ENCODE measurements around the gene TTLL11. TPM values are rescaled to one million over a fixed set of nuclear protein-coding genes. Genes with fewer than 3 reads are reported as not detected.

Gene TTLL11
- total RNA-seq, 4 donors from 2014 or later: 20.5 to 41.3 (median 27.6) TPM

DNA sequence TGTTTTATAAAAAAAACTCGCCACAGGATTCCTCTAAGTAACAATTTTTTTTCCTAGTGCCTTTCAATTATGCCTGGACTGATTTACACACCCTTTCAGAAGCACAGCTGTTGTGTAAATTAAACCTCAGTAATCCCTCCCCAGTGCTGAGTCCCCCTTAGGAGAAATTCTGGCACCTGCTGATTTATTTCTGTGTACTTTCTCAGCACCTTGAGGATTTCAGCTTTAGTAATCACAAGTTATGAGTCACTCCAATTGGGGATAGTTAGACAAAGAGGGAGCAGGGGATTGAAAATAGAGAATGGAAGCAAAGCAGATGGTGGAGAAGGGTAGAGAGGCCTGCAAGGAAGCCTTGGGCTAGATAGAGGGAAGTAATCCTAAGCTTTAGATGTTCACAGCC is 171.7 kb downstream of the TTLL11 start:
- Histone ChIP-seq H3K27me3 (no peaks in the 10 kb centered on the region), H3K4me1 (no peaks in the 10 kb centered on the region), H3K9me3 (no peaks in the 10 kb centered on the region), H3K27ac (replicated peaks in 1 of 4) (no peak overlapping the region), H3K36me3 (peaks cover 0 to 10% (median 2%) of the 10 kb centered on the region in 4 donors), H3K4me3 (no peak overlapping the region)
- DNase-seq (ENCODE audit: extremely low spot score): no peak
- intact Hi-C loops (cut with DNase I): no loop called here
- 73% methylated on average over 1 of the region's 1 CpG for WGBS
- TF ChIP-seq POLR2A (IDR thresholded peaks at IDR 0.05; ENCODE audit: low read depth) (no peak), EP300 (IDR thresholded peaks at IDR 0.05) (no peak), POLR2AphosphoS5 (IDR thresholded peaks at IDR 0.05) (no peak)
- TF ChIP-seq, protein P1, sequence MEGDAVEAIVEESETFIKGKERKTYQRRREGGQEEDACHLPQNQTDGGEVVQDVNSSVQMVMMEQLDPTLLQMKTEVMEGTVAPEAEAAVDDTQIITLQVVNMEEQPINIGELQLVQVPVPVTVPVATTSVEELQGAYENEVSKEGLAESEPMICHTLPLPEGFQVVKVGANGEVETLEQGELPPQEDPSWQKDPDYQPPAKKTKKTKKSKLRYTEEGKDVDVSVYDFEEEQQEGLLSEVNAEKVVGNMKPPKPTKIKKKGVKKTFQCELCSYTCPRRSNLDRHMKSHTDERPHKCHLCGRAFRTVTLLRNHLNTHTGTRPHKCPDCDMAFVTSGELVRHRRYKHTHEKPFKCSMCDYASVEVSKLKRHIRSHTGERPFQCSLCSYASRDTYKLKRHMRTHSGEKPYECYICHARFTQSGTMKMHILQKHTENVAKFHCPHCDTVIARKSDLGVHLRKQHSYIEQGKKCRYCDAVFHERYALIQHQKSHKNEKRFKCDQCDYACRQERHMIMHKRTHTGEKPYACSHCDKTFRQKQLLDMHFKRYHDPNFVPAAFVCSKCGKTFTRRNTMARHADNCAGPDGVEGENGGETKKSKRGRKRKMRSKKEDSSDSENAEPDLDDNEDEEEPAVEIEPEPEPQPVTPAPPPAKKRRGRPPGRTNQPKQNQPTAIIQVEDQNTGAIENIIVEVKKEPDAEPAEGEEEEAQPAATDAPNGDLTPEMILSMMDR (IDR thresholded peaks at IDR 0.05): no peak

DNA sequence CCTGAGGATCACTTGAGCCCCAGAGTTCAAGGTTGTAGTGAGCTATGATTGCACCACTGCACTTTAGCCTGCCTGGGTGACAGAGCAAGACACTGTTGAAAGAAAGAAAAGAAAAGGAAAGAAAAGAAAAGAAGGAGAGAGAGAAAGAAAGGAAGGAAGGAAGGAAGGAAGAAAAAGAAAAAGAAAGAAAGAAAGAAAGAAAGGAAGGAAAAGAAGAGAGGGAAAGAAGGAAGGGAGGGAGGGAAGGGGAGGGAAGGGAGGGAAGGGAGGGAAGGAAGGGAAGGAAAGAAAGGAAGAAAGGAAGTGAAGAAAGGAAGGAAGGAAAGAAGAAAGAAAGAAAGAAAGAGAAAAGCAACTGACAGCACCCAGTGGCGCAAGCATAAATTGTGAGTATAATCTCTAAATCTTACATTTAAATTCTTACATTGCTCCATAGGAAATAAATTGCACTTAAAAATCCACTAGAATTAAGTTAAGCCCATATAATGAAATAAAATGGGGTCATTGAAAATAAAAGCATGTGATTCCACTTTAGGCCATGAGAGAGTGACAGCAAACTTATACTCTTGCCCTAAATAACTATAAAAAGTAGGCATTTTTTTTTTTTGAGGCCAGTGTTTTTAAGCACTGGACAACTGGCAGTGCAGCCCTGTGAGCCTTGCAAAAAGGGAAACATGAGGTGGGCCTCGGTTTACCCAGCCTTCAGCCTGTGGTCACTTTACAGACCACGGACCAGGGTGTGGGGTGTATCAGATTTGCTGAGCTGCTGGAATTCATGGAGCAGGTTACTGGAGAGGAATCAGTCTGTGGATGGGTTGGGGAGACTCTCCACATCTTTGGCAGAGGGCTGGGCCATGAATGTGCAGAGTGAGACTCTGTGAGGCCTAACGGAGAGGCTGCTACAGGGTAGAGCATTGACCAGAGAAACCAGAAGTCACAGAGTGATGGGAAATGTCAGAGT is 175.5 kb downstream of the TTLL11 start:
- H3K27me3 ChIP-seq: no peaks in the 10 kb centered on the region
- no peak overlapping the region for H3K4me3 ChIP-seq
- 89% methylated on average over 4 of the region's 4 CpGs for WGBS
- no peaks in the 10 kb centered on the region for H3K4me1 ChIP-seq
- no peaks in the 10 kb centered on the region for H3K36me3 ChIP-seq
- no peaks in the 10 kb centered on the region for H3K9me3 ChIP-seq
- TF ChIP-seq POLR2A (IDR thresholded peaks at IDR 0.05; ENCODE audit: low read depth): no peak
- no peak for TF ChIP-seq EP300 (IDR thresholded peaks at IDR 0.05)
- no peak for TF ChIP-seq POLR2AphosphoS5 (IDR thresholded peaks at IDR 0.05)
- TF ChIP-seq, protein P1 (IDR thresholded peaks at IDR 0.05): no peak
- no peak for DNase-seq (ENCODE audit: extremely low spot score)
- H3K27ac ChIP-seq (replicated peaks in 1 of 4): no peak overlapping the region
- intact Hi-C loops (cut with DNase I): no loop called here

DNA sequence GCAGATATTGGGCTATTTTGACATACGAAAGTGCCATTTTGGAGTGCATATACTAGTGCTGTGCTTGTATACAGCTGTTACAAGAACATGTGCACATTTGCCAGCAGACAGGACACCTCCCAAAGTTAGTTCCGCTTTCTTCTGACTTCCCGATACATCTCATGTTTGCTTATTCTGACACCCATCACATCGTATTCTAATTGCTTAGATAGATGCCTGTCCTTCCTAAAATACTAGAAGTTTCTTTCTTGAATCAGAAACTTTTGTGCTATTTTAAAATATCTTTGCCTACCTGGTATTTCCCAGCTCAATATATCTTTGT is 177.8 kb downstream of the TTLL11 start:
- no peak overlapping the region for H3K4me3 ChIP-seq
- 86% methylated on average over 4 of the region's 4 CpGs for WGBS
- no peak for DNase-seq (ENCODE audit: extremely low spot score)
- H3K27ac ChIP-seq (replicated peaks in 1 of 4): no peak overlapping the region
- H3K4me1 ChIP-seq: no peaks in the 10 kb centered on the region
- intact Hi-C loops (cut with DNase I): no loop called here
- peaks cover 0 to 3% (median 0%) of the 10 kb centered on the region in 4 donors for H3K36me3 ChIP-seq
- H3K9me3 ChIP-seq: no peaks in the 10 kb centered on the region
- no peaks in the 10 kb centered on the region for H3K27me3 ChIP-seq
- TF ChIP-seq POLR2A (IDR thresholded peaks at IDR 0.05; ENCODE audit: low read depth) (no peak), EP300 (IDR thresholded peaks at IDR 0.05) (no peak), POLR2AphosphoS5 (IDR thresholded peaks at IDR 0.05) (no peak)
- TF ChIP-seq, protein P1 (IDR thresholded peaks at IDR 0.05): no peak

DNA sequence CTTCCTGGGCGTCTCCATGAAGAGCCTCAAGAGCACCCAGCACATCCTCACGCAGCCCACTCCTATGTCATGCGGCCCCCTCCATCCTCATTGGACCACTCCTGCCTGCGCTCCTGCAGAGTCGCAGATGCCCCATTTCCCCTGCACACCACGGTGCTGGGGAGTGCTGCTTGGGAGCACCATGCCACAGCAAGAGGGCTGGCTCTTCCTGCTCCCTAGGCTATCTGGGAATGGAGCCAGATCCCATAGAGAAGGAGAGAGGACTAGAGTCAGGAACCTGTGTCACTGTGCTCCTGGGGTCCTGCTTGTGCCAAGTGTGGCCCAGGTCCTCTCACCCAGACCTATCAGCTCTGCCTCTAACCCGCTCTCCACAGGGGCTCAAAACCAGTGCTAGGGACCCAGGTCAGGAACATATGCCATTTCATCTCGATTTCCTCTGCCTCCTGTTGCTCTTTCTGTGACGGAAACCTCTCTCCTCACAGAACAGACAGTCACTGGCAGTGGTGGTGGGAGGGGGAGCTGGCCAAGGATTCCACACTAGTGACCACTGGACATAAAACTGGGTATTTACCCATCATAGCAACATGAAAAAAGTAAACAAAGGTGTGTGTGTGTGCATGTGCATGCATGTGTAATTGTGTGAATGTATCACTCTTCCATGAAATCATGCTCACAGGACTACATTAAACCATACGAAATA is 178.4 kb downstream of the TTLL11 start:
- 91% methylated on average over 9 of the region's 10 CpGs for WGBS
- H3K4me3 ChIP-seq: no peak overlapping the region
- peaks cover 0 to 3% (median 0%) of the 10 kb centered on the region in 4 donors for H3K36me3 ChIP-seq
- H3K9me3 ChIP-seq: no peaks in the 10 kb centered on the region
- intact Hi-C loops (cut with DNase I): no loop called here
- DNase-seq (ENCODE audit: extremely low spot score): no peak
- no peaks in the 10 kb centered on the region for H3K4me1 ChIP-seq
- no peak overlapping the region for H3K27ac ChIP-seq (replicated peaks in 1 of 4)
- H3K27me3 ChIP-seq: no peaks in the 10 kb centered on the region
- TF ChIP-seq, protein P1 (IDR thresholded peaks at IDR 0.05): no peak
- TF ChIP-seq POLR2A (IDR thresholded peaks at IDR 0.05; ENCODE audit: low read depth): no peak
- TF ChIP-seq POLR2AphosphoS5 (IDR thresholded peaks at IDR 0.05): no peak
- no peak for TF ChIP-seq EP300 (IDR thresholded peaks at IDR 0.05)

Measured in esophagus muscularis mucosa (tissue), 4 donors.